Measurements from ENCODE around the gene CASK.
A peak's percentile ranks its signal among the peaks of the same experiment; 100 is the strongest.

Gene CASK

GRCh38 chrX:41499195-41499594 is 424.2 kb downstream of the CASK start:
- DNase-seq, result no peak

- no peak for DNase-seq
These were observed 431.9 kb downstream of the CASK start for GRCh38 chrX:41491267-41492004.

GRCh38 chrX:41490446-41490845 is 432.9 kb downstream of the CASK start:
- no peak for DNase-seq

GRCh38 chrX:41482154-41482850 is 441.1 kb downstream of the CASK start:
- no peak for DNase-seq

- DNase-seq, result peak in 1 of 2 experiments; percentile 7
These were observed 441.9 kb downstream of the CASK start for GRCh38 chrX:41481264-41482109.

GRCh38 chrX:41480508-41481260 is 442.7 kb downstream of the CASK start:
- no peak for DNase-seq

- no peak for DNase-seq
These were observed 444.9 kb downstream of the CASK start for GRCh38 chrX:41478381-41478911.

- DNase-seq, result no peak
These were observed 447.6 kb downstream of the CASK start for GRCh38 chrX:41475591-41476241.

GRCh38 chrX:41475191-41475590 is 448.2 kb downstream of the CASK start:
- DNase-seq, result no peak

- DNase-seq, result no peak
These were observed 448.6 kb downstream of the CASK start for GRCh38 chrX:41474726-41475100.

- no peak for DNase-seq
These were observed 449.2 kb downstream of the CASK start for GRCh38 chrX:41473936-41474725.

GRCh38 chrX:41472231-41472815 is 451.0 kb downstream of the CASK start:
- no peak for DNase-seq

- DNase-seq, result no peak
These were observed 451.6 kb downstream of the CASK start for GRCh38 chrX:41471786-41472185.

- DNase-seq, result no peak
These were observed 452.6 kb downstream of the CASK start for GRCh38 chrX:41470706-41471105.

- no peak for DNase-seq
These were observed 454.6 kb downstream of the CASK start for GRCh38 chrX:41468647-41469323.
